HepG2 (cell line): Measurements from ENCODE around the gene TKFC. TPM values are rescaled to one million over a fixed set of nuclear protein-coding genes. Genes with fewer than 3 reads are reported as not detected.

Experiments used
- AKAP8 ChIP-seq: sonication (generic); formaldehyde crosslinking; IDR thresholded peaks from 2 replicates; pipeline ENCODE4 v1.5.1; 2020; ENCODE audit warnings: mild to moderate bottlenecking, missing genetic modification reagents
- CCDC6 ChIP-seq: sonication (generic); formaldehyde crosslinking; IDR thresholded peaks from 2 replicates; pipeline ENCODE4 v1.8.1; 2022; ENCODE audit warnings: mild to moderate bottlenecking, missing genetic modification reagents, moderate library complexity
- KLF12 ChIP-seq: sonication (generic); formaldehyde crosslinking; IDR thresholded peaks from 2 replicates; pipeline ENCODE4 v1.4.0; 2020; ENCODE audit warnings: missing genetic modification reagents, borderline replicate concordance
- MIER2 ChIP-seq: IDR thresholded peaks from 2 replicates; pipeline ENCODE4 v1.6.1; 2016; ENCODE audit warnings: missing biosample characterization, missing genetic modification reagents
- MTF1 ChIP-seq: sonication (generic); formaldehyde crosslinking; IDR thresholded peaks from 2 replicates; pipeline ENCODE4 v1.5.0; 2020; ENCODE audit warnings: missing genetic modification reagents
- SAP130 ChIP-seq: IDR thresholded peaks from 2 replicates; pipeline ENCODE4 v1.6.1; 2016; ENCODE audit warnings: low read depth
- SMAD3 ChIP-seq: sonication (generic); formaldehyde crosslinking; IDR thresholded peaks from 2 replicates; pipeline ENCODE4 v1.4.0; 2020; ENCODE audit warnings: missing genetic modification reagents
- ZBTB21 ChIP-seq: sonication (generic); formaldehyde crosslinking; IDR thresholded peaks from 2 replicates; pipeline ENCODE4 v1.4.0; 2020; ENCODE audit warnings: missing genetic modification reagents
- ZNF451 ChIP-seq: sonication (generic); formaldehyde crosslinking; IDR thresholded peaks from 2 replicates; pipeline ENCODE4 v1.5.0; 2020; ENCODE audit warnings: mild to moderate bottlenecking, missing genetic modification reagents
- ZNF547 ChIP-seq: sonication (generic); formaldehyde crosslinking; IDR thresholded peaks from 2 replicates; pipeline ENCODE4 v1.5.1; 2020; ENCODE audit warnings: mild to moderate bottlenecking, missing genetic modification reagents
- ZNF569 ChIP-seq: sonication (generic); formaldehyde crosslinking; IDR thresholded peaks from 2 replicates; pipeline ENCODE4 v1.5.0; 2020; ENCODE audit warnings: mild to moderate bottlenecking, missing genetic modification reagents, moderate library complexity, borderline replicate concordance
- ZNF768 ChIP-seq: sonication (generic); formaldehyde crosslinking; IDR thresholded peaks from 2 replicates; pipeline ENCODE4 v1.4.0; 2020; ENCODE audit warnings: missing genetic modification reagents
- polyA plus RNA-seq, 8 experiments: library from polyadenylated mRNA; depleted of rRNA in 3 of 8; stranded (reverse) in 7 of 8; unstranded in 1 of 8; fragments of >200 nt; fragmentation: Illumina TruSeq in 4 of 8; extraction: Trizol in 4 of 8; gene quantifications; 2 replicates each; pipeline versions ENCODE4 v1.2.1 to v1.2.3, GENCODE V29; 2011 to 2016; ENCODE audit warnings: low read depth in 4 of 8, missing spikeins in 1 of 8, mixed read lengths in 1 of 8; ENCODE audit not compliant: insufficient read depth in 1 of 8
- total RNA-seq, 5 experiments: library from RNA; depleted of rRNA; stranded (reverse); fragments of >200 nt; fragmentation: Illumina TruSeq; extraction: Trizol; gene quantifications; 2 replicates each; pipeline ENCODE4 v1.2.3, GENCODE V29; 2016; ENCODE audit warnings: low read depth in 1 of 5
- TF ChIP-seq, protein P1 (sequence below): sonication (generic); formaldehyde crosslinking; IDR thresholded peaks from 2 replicates; pipeline ENCODE4 v1.8.0; 2023; ENCODE audit warnings: mild to moderate bottlenecking, missing genetic modification reagents
- TF ChIP-seq, protein P2 (sequence below): sonication (generic); formaldehyde crosslinking; IDR thresholded peaks from 2 replicates; pipeline ENCODE4 v1.4.0; 2020; ENCODE audit warnings: mild to moderate bottlenecking, missing genetic modification reagents
- TF ChIP-seq, protein P3 (sequence below): sonication (generic); formaldehyde crosslinking; IDR thresholded peaks from 2 replicates; pipeline ENCODE4 v1.9.0; 2022; ENCODE audit warnings: missing genetic modification reagents, mild to moderate bottlenecking, borderline replicate concordance
- TF ChIP-seq, protein P4 (sequence below): sonication (generic); formaldehyde crosslinking; IDR thresholded peaks from 2 replicates; pipeline ENCODE4 v1.4.0; 2020; ENCODE audit warnings: missing genetic modification reagents
- TF ChIP-seq, protein P5 (sequence below): sonication (generic); formaldehyde crosslinking; IDR thresholded peaks from 2 replicates; pipeline ENCODE4 v1.4.0; 2020; ENCODE audit warnings: missing genetic modification reagents
- TF ChIP-seq, protein P6 (sequence below): sonication (generic); formaldehyde crosslinking; IDR thresholded peaks from 2 replicates; pipeline ENCODE4 v1.8.0; 2022; ENCODE audit warnings: mild to moderate bottlenecking, missing genetic modification reagents

The TKFC gene
- total and polyA plus RNA-seq, 2 of the 13 experiments (the other 11 are each of a cell fraction or from before 2014, with no cell fraction given): 147 to 197 TPM

DNA sequence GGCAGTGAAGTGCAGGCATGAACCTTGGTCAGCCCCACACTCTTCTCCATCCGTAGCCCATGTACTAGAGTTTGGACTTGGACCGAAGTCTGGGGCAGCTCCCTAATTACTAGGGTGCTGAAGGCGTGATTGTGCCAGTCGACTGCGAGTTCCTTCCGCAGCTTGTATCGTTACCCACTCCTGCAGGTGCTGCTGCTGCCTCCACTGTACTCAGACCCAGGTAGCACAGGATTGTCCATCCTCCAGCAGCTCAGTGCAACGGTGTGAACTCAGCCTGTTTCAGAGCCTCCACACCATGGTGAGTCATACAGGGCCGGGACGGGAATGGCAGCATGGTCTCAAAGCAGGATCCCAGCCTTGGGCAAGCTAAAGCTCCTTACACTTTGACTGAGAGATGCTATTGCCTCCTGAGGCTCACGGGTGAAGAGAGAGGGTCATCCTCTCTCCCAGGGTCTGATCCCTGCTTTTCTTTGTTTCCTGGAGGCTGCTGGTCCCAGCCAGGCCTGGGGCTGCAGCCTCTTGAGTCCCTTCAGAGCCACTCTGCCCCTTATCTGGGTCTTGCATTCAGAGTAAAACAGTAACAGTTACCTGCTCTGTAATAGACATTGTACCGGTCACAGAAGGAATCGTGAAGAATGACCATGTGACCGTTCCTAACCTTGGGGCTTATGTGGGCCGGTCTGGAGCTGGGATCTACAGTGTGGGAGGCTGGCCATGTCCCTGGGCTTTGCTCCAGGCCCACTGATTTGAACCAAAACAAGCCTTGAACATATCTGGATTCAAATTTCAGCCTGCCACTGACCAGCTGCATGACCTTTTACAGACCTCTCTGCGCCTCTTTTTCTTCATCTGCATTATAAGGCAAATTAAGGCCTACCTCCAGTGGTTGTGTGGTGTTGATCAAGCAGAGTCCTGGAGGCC, 1.7 kb downstream of the TKFC start (continued):
- TF ChIP-seq, protein P1, sequence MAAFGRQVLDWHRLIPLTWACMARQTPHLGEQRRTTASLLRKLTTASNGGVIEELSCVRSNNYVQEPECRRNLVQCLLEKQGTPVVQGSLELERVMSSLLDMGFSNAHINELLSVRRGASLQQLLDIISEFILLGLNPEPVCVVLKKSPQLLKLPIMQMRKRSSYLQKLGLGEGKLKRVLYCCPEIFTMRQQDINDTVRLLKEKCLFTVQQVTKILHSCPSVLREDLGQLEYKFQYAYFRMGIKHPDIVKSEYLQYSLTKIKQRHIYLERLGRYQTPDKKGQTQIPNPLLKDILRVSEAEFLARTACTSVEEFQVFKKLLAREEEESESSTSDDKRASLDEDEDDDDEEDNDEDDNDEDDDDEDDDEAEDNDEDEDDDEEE (CRISPR knock-in tag): no peak
- peak; percentile 77 for TF ChIP-seq SAP130 (CRISPR knock-in tag)
- no peak for TF ChIP-seq ZNF569 (CRISPR knock-in tag)
- no peak for TF ChIP-seq ZNF547 (CRISPR knock-in tag)
- TF ChIP-seq, protein P2, sequence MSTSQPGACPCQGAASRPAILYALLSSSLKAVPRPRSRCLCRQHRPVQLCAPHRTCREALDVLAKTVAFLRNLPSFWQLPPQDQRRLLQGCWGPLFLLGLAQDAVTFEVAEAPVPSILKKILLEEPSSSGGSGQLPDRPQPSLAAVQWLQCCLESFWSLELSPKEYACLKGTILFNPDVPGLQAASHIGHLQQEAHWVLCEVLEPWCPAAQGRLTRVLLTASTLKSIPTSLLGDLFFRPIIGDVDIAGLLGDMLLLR (CRISPR knock-in tag): no peak
- TF ChIP-seq, protein P3, sequence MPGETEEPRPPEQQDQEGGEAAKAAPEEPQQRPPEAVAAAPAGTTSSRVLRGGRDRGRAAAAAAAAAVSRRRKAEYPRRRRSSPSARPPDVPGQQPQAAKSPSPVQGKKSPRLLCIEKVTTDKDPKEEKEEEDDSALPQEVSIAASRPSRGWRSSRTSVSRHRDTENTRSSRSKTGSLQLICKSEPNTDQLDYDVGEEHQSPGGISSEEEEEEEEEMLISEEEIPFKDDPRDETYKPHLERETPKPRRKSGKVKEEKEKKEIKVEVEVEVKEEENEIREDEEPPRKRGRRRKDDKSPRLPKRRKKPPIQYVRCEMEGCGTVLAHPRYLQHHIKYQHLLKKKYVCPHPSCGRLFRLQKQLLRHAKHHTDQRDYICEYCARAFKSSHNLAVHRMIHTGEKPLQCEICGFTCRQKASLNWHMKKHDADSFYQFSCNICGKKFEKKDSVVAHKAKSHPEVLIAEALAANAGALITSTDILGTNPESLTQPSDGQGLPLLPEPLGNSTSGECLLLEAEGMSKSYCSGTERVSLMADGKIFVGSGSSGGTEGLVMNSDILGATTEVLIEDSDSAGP (CRISPR knock-in tag): peak; percentile 64; the same call in 1 of the 2 replicates
- TF ChIP-seq SMAD3 (CRISPR knock-in tag): 0 out of 2 replicates have a peak, but pooled peaks have one; percentile 41
- TF ChIP-seq, protein P4, sequence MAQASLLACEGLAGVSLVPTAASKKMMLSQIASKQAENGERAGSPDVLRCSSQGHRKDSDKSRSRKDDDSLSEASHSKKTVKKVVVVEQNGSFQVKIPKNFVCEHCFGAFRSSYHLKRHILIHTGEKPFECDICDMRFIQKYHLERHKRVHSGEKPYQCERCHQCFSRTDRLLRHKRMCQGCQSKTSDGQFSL: no peak
- TF ChIP-seq ZBTB21 (CRISPR knock-in tag): no peak
- TF ChIP-seq CCDC6 (CRISPR knock-in tag): no peak
- no peak; the same call in 1 of the 2 replicates for TF ChIP-seq ZNF451
- peak; percentile 59 for TF ChIP-seq MIER2 (CRISPR knock-in tag)
- no peak; the same call in 1 of the 2 replicates for TF ChIP-seq KLF12 (CRISPR knock-in tag)
- TF ChIP-seq, protein P5, sequence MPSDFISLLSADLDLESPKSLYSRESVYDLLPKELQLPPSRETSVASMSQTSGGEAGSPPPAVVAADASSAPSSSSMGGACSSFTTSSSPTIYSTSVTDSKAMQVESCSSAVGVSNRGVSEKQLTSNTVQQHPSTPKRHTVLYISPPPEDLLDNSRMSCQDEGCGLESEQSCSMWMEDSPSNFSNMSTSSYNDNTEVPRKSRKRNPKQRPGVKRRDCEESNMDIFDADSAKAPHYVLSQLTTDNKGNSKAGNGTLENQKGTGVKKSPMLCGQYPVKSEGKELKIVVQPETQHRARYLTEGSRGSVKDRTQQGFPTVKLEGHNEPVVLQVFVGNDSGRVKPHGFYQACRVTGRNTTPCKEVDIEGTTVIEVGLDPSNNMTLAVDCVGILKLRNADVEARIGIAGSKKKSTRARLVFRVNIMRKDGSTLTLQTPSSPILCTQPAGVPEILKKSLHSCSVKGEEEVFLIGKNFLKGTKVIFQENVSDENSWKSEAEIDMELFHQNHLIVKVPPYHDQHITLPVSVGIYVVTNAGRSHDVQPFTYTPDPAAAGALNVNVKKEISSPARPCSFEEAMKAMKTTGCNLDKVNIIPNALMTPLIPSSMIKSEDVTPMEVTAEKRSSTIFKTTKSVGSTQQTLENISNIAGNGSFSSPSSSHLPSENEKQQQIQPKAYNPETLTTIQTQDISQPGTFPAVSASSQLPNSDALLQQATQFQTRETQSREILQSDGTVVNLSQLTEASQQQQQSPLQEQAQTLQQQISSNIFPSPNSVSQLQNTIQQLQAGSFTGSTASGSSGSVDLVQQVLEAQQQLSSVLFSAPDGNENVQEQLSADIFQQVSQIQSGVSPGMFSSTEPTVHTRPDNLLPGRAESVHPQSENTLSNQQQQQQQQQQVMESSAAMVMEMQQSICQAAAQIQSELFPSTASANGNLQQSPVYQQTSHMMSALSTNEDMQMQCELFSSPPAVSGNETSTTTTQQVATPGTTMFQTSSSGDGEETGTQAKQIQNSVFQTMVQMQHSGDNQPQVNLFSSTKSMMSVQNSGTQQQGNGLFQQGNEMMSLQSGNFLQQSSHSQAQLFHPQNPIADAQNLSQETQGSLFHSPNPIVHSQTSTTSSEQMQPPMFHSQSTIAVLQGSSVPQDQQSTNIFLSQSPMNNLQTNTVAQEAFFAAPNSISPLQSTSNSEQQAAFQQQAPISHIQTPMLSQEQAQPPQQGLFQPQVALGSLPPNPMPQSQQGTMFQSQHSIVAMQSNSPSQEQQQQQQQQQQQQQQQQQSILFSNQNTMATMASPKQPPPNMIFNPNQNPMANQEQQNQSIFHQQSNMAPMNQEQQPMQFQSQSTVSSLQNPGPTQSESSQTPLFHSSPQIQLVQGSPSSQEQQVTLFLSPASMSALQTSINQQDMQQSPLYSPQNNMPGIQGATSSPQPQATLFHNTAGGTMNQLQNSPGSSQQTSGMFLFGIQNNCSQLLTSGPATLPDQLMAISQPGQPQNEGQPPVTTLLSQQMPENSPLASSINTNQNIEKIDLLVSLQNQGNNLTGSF: no peak
- TF ChIP-seq ZNF768 (CRISPR knock-in tag): peak; percentile 54; the same call in 1 of the 2 replicates
- TF ChIP-seq, protein P6, sequence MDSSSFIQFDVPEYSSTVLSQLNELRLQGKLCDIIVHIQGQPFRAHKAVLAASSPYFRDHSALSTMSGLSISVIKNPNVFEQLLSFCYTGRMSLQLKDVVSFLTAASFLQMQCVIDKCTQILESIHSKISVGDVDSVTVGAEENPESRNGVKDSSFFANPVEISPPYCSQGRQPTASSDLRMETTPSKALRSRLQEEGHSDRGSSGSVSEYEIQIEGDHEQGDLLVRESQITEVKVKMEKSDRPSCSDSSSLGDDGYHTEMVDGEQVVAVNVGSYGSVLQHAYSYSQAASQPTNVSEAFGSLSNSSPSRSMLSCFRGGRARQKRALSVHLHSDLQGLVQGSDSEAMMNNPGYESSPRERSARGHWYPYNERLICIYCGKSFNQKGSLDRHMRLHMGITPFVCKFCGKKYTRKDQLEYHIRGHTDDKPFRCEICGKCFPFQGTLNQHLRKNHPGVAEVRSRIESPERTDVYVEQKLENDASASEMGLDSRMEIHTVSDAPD: no peak
- peak; percentile 45; the same call in 1 of the 2 replicates for TF ChIP-seq AKAP8 (CRISPR knock-in tag)
- no peak for TF ChIP-seq MTF1 (CRISPR knock-in tag)
